GM23338 (cell line): Measurements from ENCODE around the gene TRAF3IP3. TPM values are rescaled to one million over a fixed set of nuclear protein-coding genes. Genes with fewer than 3 reads are reported as not detected.

Experiments used
- ATAC-seq: fragments of 200-7000 bp; cut with Tn5 transposase; 3 replicates; pipeline ENCODE4 v1.9.1; 2020
- DNase-seq: peaks from one replicate; pipeline ENCODE4 v3.0.0-alpha.2; 2015; ENCODE audit warnings: low spot score
- H2AFZ ChIP-seq: fragments of 200-600 bp; sonication (generic); 2 replicates; pipeline ENCODE4 v1.8.0; 2016; ENCODE audit warnings: antibody characterized with exemption, mild to moderate bottlenecking, moderate library complexity
- H3F3A ChIP-seq: fragments of 200-600 bp; sonication (generic); replicated peaks from 2 replicates; pipeline ENCODE4 v1.8.0; 2017; ENCODE audit warnings: antibody characterized with exemption, mixed run types, low read depth
- H3K27ac ChIP-seq: fragments of 200-600 bp; sonication (generic); 2 replicates; pipeline ENCODE4 v1.6.1; 2016; ENCODE audit warnings: low read depth
- H3K27me3 ChIP-seq: fragments of 200-600 bp; sonication (generic); 2 replicates; pipeline ENCODE4 v1.8.0; 2016; ENCODE audit warnings: mild to moderate bottlenecking, mixed run types, moderate library complexity; ENCODE audit not compliant: insufficient read depth
- H3K36me3 ChIP-seq: fragments of 200-600 bp; sonication (generic); 2 replicates; pipeline ENCODE4 v1.8.0; 2016; ENCODE audit warnings: mild to moderate bottlenecking; ENCODE audit not compliant: insufficient read depth
- H3K4me1 ChIP-seq: fragments of 200-600 bp; sonication (generic); 2 replicates; pipeline ENCODE4 v1.8.0; 2016; ENCODE audit warnings: mild to moderate bottlenecking, moderate library complexity; ENCODE audit not compliant: insufficient read depth
- H3K4me2 ChIP-seq: fragments of 200-600 bp; sonication (generic); 2 replicates; pipeline ENCODE4 v1.7.1; 2017; ENCODE audit warnings: mixed run types
- H3K4me3 ChIP-seq: fragments of 200-600 bp; sonication (generic); 2 replicates; pipeline ENCODE4 v1.6.1; 2016; ENCODE audit warnings: mixed run types
- H3K79me2 ChIP-seq: fragments of 200-600 bp; sonication (generic); replicated peaks from 2 replicates; pipeline ENCODE4 v1.8.0; 2017; ENCODE audit warnings: mild to moderate bottlenecking; ENCODE audit not compliant: insufficient read depth
- H3K9me2 ChIP-seq: fragments of 200-600 bp; sonication (generic); 2 replicates; pipeline ENCODE4 v1.8.0; 2017; ENCODE audit not compliant: insufficient read depth
- H4K20me1 ChIP-seq: fragments of 200-600 bp; sonication (generic); replicated peaks from 2 replicates; pipeline ENCODE4 v1.8.0; 2017; ENCODE audit warnings: mild to moderate bottlenecking; ENCODE audit not compliant: insufficient read depth
- H3K27ac Mint-ChIP-seq: 2 replicates; pipeline ENCODE4 v1.8.0; 2020; ENCODE audit warnings: inconsistent platforms, mild to moderate bottlenecking, moderate library complexity, mixed read lengths
- H3K27me3 Mint-ChIP-seq: 3 replicates; pipeline ENCODE4 v1.8.0; 2022; ENCODE audit warnings: low read depth, mild to moderate bottlenecking, moderate library complexity, mixed read lengths, inconsistent platforms; ENCODE audit not compliant: insufficient read depth, poor library complexity
- H3K36me3 Mint-ChIP-seq: 3 replicates; pipeline ENCODE4 v1.8.0; 2021; ENCODE audit warnings: low read depth, mild to moderate bottlenecking, inconsistent platforms, moderate library complexity, mixed read lengths
- H3K4me1 Mint-ChIP-seq: 3 replicates; pipeline ENCODE4 v1.8.0; 2020; ENCODE audit warnings: mild to moderate bottlenecking, inconsistent platforms, mixed read lengths
- H3K4me3 Mint-ChIP-seq: 3 replicates; pipeline ENCODE4 v1.8.0; 2021; ENCODE audit warnings: moderate library complexity, mild to moderate bottlenecking, inconsistent platforms, mixed read lengths
- H3K9me3 Mint-ChIP-seq: 3 replicates; pipeline ENCODE4 v1.8.0; 2020; ENCODE audit warnings: moderate library complexity, mild to moderate bottlenecking, inconsistent platforms, mixed read lengths
- CREB1 ChIP-seq: fragments of 250-450 bp; sonication (Bioruptor Pico); IDR thresholded peaks from 2 replicates; pipeline ENCODE4 v1.5.0; 2020; ENCODE audit warnings: low read depth, mild to moderate bottlenecking, moderate library complexity
- EZH2 ChIP-seq: fragments of 200-600 bp; sonication (generic); IDR thresholded peaks from one replicate; pipeline ENCODE4 v1.8.0; 2017; ENCODE audit warnings: antibody characterized with exemption, mild to moderate bottlenecking, low read depth; ENCODE audit not compliant: unreplicated experiment
- EZH2phosphoT487 ChIP-seq: fragments of 200-600 bp; sonication (generic); IDR thresholded peaks from one replicate; pipeline ENCODE4 v1.8.1; 2018; ENCODE audit warnings: antibody characterized with exemption; ENCODE audit not compliant: unreplicated experiment
- NANOG ChIP-seq: IDR thresholded peaks from 2 replicates; pipeline ENCODE4 v1.6.1; 2016; ENCODE audit warnings: antibody characterized with exemption, borderline replicate concordance
- ZNF114 ChIP-seq: fragments of 250-450 bp; sonication (Bioruptor Pico); IDR thresholded peaks from 2 replicates; pipeline ENCODE4 v1.5.0; 2020; ENCODE audit warnings: mild to moderate bottlenecking, moderate library complexity
- ZNF331 ChIP-seq: fragments of 250-450 bp; sonication (Bioruptor Pico); IDR thresholded peaks from 2 replicates; pipeline ENCODE4 v1.5.0; 2020; ENCODE audit warnings: low read depth, mild to moderate bottlenecking, moderate library complexity
- ZNF462 ChIP-seq: fragments of 250-450 bp; sonication (Bioruptor Pico); IDR thresholded peaks from 2 replicates; pipeline ENCODE4 v1.5.0; 2020; ENCODE audit warnings: mild to moderate bottlenecking, moderate library complexity
- polyA plus RNA-seq: library from polyadenylated mRNA; unstranded; fragments of >200 nt; fragmentation: Nextera tagmentation; extraction: Ambion mirVana; gene quantifications from 2 replicates; pipeline ENCODE4 v1.2.1, GENCODE V29; 2016
- total RNA-seq: library from RNA; depleted of rRNA; stranded (reverse); fragments of >200 nt; shearing (Covaris generic); gene quantifications from 2 replicates; pipeline ENCODE4 v1.2.3, GENCODE V29; 2014

Gene TRAF3IP3
- total and polyA plus RNA-seq, 2 experiments from 2014 or later = not detected

- Histone ChIP-seq H2AFZ (no peak overlapping the region), H3K4me3 (no peak overlapping the region), H3K4me1 (peaks cover 8% of the 10 kb centered on the region; the same call in 1 of the 2 replicates), H3K27me3 (no peaks in the 10 kb centered on the region), H3K9me2 (peaks cover 4% of the 10 kb centered on the region; the same call in 1 of the 2 replicates), H3F3A (no peaks in the 10 kb centered on the region), H3K4me2 (no peak overlapping the region), H3K79me2 (no peaks in the 10 kb centered on the region), H4K20me1 (no peaks in the 10 kb centered on the region), H3K27ac (no peak overlapping the region), H3K36me3 (no peaks in the 10 kb centered on the region)
- Mint-ChIP-seq H3K36me3 (no peaks in the 10 kb centered on the region), H3K4me3 (no peak overlapping the region), H3K4me1 (peaks cover 9% of the 10 kb centered on the region), H3K9me3 (no peaks in the 10 kb centered on the region), H3K27me3 (peaks cover 2% of the 10 kb centered on the region), H3K27ac (no peak overlapping the region)
- TF ChIP-seq ZNF114 = no peak
- TF ChIP-seq ZNF331 = no peak
- TF ChIP-seq CREB1 = no peak
- no peak for TF ChIP-seq ZNF462 (CRISPR knock-in tag)
- no peak for TF ChIP-seq EZH2
- TF ChIP-seq EZH2phosphoT487 = no peak
- no peak for TF ChIP-seq NANOG
- ATAC-seq (no peak), DNase-seq (no peak)
Measured at GRCh38 chr1:209766051-209766450, 10.2 kb downstream of the TRAF3IP3 start.

GRCh38 chr1:209767096-209767495 is 11.2 kb downstream of the TRAF3IP3 start:
- Histone ChIP-seq H3K4me1 (peaks cover 8% of the 10 kb centered on the region; the same call in 1 of the 2 replicates), H3F3A (no peaks in the 10 kb centered on the region), H3K4me2 (no peak overlapping the region), H3K27ac (no peak overlapping the region), H3K9me2 (peaks cover 4% of the 10 kb centered on the region; the same call in 1 of the 2 replicates), H3K79me2 (no peaks in the 10 kb centered on the region), H2AFZ (no peak overlapping the region), H3K36me3 (no peaks in the 10 kb centered on the region), H3K4me3 (no peak overlapping the region), H4K20me1 (no peaks in the 10 kb centered on the region), H3K27me3 (no peaks in the 10 kb centered on the region)
- H3K27me3 Mint-ChIP-seq = peaks cover 2% of the 10 kb centered on the region
- no peaks in the 10 kb centered on the region for H3K36me3 Mint-ChIP-seq
- no peak for ATAC-seq
- peaks cover 9% of the 10 kb centered on the region for H3K4me1 Mint-ChIP-seq
- no peak overlapping the region for H3K27ac Mint-ChIP-seq
- DNase-seq = no peak
- no peak overlapping the region for H3K4me3 Mint-ChIP-seq
- H3K9me3 Mint-ChIP-seq = no peaks in the 10 kb centered on the region
- TF ChIP-seq ZNF462 (CRISPR knock-in tag) = no peak
